ENCODE measurements around the gene HSH2D. TPM values are rescaled to one million over a fixed set of nuclear protein-coding genes. Genes with fewer than 3 reads are reported as not detected.
"Not testable (repeated sequence)": the region's sequence is repeated elsewhere in the genome, so short reads cannot be mapped to it uniquely, and the experiment has no call there.

Gene HSH2D, protein sequence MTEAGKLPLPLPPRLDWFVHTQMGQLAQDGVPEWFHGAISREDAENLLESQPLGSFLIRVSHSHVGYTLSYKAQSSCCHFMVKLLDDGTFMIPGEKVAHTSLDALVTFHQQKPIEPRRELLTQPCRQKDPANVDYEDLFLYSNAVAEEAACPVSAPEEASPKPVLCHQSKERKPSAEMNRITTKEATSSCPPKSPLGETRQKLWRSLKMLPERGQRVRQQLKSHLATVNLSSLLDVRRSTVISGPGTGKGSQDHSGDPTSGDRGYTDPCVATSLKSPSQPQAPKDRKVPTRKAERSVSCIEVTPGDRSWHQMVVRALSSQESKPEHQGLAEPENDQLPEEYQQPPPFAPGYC
- total RNA-seq, result not detected in 2 replicates

DNA sequence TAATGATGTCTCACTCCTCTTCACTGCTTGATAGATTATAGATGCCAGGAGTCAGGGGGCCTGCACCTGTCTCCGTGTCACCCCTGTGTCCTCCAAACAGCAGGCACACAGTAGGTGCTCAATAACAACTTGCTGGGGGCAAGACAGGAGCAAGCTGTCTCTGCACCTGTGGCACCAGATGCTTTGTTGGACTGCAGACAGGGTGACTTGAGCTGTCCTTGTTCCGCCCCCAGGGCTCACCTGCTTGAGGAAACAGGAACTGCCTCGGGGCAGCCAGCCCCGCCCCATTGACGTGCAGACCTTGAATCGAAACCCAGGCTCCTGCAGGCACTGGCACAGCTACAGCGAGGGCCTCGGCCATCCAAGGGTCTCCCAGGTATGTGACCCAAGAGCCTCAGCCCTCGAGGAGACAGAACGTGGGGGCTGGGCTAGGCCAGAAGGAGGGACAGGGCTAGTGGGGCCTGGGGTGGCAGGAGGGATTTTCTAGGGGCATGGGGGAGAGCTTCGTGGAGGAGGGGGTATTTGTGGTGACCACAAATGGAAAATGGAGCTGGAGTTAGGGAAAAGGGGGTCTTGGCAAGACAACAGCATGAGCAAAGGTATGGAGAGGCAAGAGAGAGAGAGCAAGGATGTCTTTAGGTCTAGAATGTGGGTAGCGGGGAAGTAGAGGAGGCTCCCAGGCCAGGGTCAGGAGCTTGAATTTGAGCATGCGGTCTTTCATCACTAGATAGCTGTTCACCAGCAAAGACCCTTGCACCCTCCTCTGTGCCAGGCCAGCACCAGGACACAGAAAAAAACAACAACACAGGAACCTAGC is at the start of gene HSH2D:
Gene HSH2D, plus strand, starts transcription at position 287 of the 817 bp plus-strand sequence. CDS start 5,066 bp downstream, outside the sequence.
- no peak for DNase-seq (ENCODE audit: low read depth, low spot score)

- DNase-seq (ENCODE audit: low read depth, low spot score), result no peak
Observed at GRCh38 chr19:16094360-16095070, 49.0 kb upstream of the HSH2D start.

DNA sequence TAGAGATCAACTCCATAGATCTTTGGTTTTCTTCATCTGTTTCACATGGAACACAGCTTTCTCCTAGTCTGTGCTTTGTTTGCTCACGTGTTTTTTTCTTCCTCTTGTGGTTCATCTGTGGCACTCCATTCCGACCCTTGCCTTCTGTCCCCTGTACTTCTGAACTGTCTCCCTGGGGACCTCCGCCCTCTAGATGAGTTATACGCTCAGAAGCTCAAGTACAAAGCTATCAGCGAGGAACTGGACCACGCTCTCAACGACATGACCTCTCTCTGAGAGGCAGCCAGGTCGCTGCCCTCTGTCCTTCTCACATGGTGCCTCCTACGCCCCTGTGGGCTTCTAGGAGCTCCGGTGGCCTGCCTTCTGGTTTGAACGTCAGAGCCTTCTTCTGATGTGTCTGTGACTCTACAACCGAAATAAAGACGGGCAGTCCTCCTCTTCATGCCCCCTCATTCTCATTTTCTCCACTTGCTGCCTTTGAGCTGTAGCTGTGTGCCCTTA is 48.4 kb upstream of the HSH2D start:
- no peak for DNase-seq (ENCODE audit: low read depth, low spot score)

GRCh38 chr19:16096280-16096855 is 47.1 kb upstream of the HSH2D start:
- DNase-seq (ENCODE audit: low read depth, low spot score), result no peak

DNA sequence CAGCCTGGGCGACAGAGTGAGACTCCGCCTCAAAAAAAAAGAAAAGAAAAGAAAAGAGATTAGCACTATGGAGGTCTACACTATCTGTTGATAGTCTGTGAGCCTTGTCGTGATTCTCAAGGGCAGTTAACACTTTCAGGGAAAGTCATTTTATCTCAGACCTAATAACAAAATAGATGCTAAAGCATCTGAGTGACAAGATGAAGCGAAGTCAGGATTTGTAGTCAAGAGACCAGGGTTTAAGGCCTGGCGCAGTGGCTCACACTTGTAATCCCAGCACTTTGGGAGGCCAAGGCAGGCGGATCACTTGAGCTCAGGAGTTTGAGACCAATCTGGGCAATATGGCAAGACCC is 45.1 kb upstream of the HSH2D start:
- DNase-seq (ENCODE audit: low read depth, low spot score), result no peak

DNA sequence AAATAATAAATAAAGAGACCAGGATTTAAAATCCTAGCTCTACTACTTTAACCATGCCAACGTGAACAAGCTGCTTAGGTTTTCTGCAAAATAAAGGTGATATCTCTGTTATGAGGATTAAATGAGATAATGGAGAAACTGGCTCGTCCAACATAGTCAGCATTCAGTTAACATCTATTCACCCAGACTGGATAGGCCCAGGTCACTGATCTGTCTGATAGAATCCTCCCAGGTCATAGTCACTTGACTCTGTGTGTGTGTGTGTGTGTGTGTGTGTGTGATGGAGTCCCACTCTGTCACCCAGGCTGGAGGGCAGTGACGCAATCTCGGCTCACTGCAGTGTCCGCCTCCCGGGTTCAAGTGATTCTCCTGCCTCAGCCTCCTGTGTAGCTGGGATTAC is 44.7 kb upstream of the HSH2D start:
- no peak for DNase-seq (ENCODE audit: low read depth, low spot score)

- DNase-seq (ENCODE audit: low read depth, low spot score), result not testable (repeated sequence)
Observed at GRCh38 chr19:16099314-16099965, 44.0 kb upstream of the HSH2D start.

- no peak for DNase-seq (ENCODE audit: low read depth, low spot score)
Observed at GRCh38 chr19:16100524-16100923, 43.0 kb upstream of the HSH2D start.

GRCh38 chr19:16104722-16105121 is 38.8 kb upstream of the HSH2D start:
- no peak for DNase-seq (ENCODE audit: low read depth, low spot score)

- DNase-seq (ENCODE audit: low read depth, low spot score), result no peak
Observed at GRCh38 chr19:16106121-16106520, 37.4 kb upstream of the HSH2D start.

- peak; percentile 98 for DNase-seq (ENCODE audit: low read depth, low spot score)
Observed at GRCh38 chr19:16111160-16111908, 32.2 kb upstream of the HSH2D start, which contains the start of gene RAB8A. Gene RAB8A (plus strand): TSS chr19:16111889. CDS start chr19:16111902, 13 bp downstream.

DNA sequence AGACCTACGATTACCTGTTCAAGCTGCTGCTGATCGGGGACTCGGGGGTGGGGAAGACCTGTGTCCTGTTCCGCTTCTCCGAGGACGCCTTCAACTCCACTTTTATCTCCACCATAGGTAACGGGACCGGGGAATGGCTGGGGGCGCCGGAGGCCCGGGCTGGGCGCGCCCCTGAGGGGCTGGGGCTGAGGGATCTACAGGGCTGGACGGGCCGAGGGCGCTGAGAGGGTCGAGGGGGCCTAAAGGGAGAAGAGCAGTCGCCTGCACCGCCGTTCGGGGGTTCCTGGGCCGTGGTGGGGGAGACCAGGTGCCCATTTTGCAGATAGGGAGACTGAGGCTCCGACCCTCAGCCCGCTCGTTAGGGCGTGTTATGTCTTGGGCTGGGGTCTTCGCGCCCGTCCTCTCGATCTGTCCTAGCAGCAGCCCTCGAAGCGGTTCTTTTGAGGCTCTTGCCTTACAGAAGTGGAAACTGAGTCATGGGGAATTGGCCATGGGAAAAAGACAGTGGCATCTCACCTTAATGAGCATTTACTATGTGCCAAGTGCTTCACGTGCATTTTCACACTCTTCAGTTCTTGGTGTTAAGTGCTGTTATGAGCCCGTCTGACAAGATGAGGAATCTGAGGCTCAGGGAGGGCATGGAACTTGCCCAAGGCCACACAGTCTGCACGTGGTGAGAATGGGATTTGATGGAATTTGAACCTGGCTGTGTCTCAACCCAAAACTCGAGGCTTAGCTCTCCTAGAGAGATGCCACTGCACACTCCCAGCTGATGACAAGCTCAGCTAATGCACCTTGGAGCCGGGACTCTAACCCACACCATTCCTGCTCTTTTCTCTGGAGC is 31.4 kb upstream of the HSH2D start:
- DNase-seq (ENCODE audit: low read depth, low spot score), result no peak

- no peak for DNase-seq (ENCODE audit: low read depth, low spot score)
Observed at GRCh38 chr19:16112778-16113177, 30.7 kb upstream of the HSH2D start.

- DNase-seq (ENCODE audit: low read depth, low spot score), result no peak
Observed at GRCh38 chr19:16113727-16114126, 29.8 kb upstream of the HSH2D start.

DNA sequence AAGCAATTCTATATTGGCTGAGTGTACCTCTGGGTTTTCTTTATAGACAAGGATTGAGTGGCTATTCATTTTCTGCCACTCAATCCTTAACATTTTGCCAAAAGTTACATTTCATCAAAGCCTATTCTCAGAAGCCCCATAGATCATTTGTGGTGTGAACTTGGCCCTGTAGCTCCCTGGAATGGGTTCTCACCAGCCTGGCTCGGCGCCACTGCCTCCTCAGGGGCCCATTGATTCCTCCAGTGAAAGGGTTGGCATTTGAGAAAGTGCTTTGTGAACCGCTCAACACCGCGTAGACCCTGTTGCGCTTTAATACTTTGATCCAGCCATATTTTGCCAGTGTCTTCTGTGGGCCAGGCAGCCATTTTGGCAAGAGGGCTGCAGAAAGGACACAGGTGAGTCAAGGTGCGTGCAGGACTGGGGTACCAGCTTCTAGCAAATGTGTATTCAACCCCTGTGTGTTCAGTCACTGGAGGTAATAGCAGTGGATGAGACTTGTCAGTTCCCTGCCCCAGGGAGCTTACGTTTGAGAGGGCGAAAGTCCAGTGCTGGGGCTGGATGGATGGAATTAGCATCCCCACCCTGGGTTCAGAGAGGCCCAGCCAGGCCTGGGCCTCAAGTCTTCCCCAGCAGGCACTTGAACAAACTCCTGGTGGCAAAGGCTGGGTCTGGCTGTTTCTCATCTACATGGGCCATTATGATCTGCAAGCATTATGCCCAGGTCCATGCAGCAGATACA is 28.0 kb upstream of the HSH2D start:
- no peak for DNase-seq (ENCODE audit: low read depth, low spot score)

DNA sequence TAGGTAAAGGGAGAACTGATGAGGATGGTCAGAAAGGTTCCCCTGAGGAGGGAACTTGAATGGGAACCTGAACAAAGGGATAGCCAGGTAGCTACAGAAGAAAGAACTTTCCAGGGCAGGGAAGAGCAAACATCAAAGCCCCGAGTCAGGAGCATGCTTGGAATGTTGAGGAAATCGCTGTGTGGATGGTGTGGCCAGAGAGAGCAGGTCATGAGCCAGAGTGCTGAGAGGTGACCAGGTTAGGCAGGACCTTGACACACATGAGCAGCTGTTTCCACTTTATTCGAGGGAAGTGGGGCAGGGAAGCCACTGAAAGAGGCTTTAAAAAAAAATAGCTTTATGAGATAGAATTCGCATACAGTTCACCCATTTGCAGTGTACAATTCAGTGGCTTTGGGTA is 27.4 kb upstream of the HSH2D start:
- no peak for DNase-seq (ENCODE audit: low read depth, low spot score)

- no peak for DNase-seq (ENCODE audit: low read depth, low spot score)
Observed at GRCh38 chr19:16117594-16118033, 25.9 kb upstream of the HSH2D start.

DNA sequence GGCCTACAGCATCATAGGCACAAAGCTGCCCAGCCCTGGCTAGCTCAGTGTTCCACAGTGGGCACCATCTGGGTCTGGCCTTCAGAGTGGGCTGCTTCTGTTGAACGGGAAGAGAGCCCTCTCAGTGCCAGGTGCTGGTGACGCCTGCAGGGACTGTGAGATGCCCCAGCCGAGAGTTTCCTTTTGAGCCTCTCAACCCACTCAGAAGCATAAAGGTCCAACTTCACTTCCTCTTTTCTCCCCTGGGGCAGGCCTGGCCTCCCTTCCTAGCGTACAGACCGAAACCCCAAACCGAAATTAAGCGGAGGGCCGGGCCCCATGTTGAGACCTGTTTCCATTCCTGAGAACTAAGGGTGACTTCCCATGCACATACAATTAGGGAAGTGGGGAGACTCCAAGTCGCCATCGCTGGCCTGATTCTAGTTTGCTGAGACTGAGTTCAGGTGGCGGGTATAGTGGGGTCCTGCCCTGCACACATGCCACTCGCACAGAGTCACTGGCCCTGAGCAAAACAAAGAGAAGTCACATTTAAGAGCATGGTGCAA is 24.9 kb upstream of the HSH2D start:
- no peak for DNase-seq (ENCODE audit: low read depth, low spot score)

Data from pulmonary artery endothelial cell (primary cell).